Activated CD8-positive, alpha-beta memory T cell treated with anti-CD3 and anti-CD28 coated beads for 36 hours (primary cell): ENCODE data around the gene IDE. TPM values are rescaled to one million over a fixed set of nuclear protein-coding genes. Genes with fewer than 3 reads are reported as not detected.
"Not testable (repeated sequence)": the region's sequence is repeated elsewhere in the genome, so short reads cannot be mapped to it uniquely, and the experiment has no call there.

Experiments used
- CTCF ChIA-PET: fragments of 350-600 bp; sonication (Branson Sonifier 250); formaldehyde crosslinking; loops from one replicate; lab custom pipeline; 2021; ENCODE audit warnings: antibody characterized with exemption; lab: Charles Lee
- POLR2A ChIA-PET: fragments of 350-600 bp; sonication (Branson Sonifier 250); formaldehyde crosslinking; loops from one replicate; lab custom pipeline; 2021; ENCODE audit warnings: antibody characterized with exemption; lab: Charles Lee
- total RNA-seq, 2 experiments: library from RNA; stranded (reverse); gene quantifications; one replicate each; pipeline ENCODE4 v1.2.3, GENCODE V29; 2021

Gene IDE
- total RNA-seq, 2 experiments from 2014 or later: 43.4 to 44.1 TPM

- CTCF ChIA-PET: no interaction called here
- POLR2A ChIA-PET: no interaction called here
These were observed 166.4 kb downstream of the IDE start for GRCh38 chr10:92407305-92408016.

GRCh38 chr10:92405419-92405924 lies 168.4 kb downstream of the IDE start:
- POLR2A ChIA-PET: no interaction called here
- CTCF ChIA-PET: no interaction called here

GRCh38 chr10:92404612-92405418 lies 169.1 kb downstream of the IDE start:
- ChIA-PET POLR2A (no interaction called here), CTCF (no interaction called here)

DNA sequence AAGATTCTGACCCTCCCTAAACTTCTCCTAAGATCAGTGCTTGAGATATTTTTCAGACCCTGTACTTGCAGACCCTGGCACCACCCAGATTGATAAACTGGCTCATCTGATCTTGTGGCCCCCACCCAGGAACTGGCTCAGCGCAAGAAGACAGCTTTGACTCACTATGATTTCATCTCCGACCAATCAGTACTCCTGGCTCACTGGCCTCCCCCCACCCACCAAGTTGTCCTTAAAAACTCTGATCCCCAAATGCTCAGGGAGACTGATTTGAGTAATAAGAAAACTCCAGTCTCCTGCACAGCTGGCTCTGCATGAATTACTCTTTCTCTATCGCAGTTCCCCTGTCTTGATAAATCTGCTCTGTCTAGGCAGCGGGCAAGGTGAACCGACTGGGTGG lies 171.7 kb downstream of the IDE start:
- CTCF ChIA-PET, POLR2A ChIA-PET: not testable (repeated sequence)

Other genes with a start within 250 kb of the IDE start
- gene KIF11, start 19.0 kb upstream of the IDE start, total RNA-seq: 10 to 100 TPM; 40.5 to 40.7 TPM
- gene HHEX, start 115.9 kb upstream of the IDE start, total RNA-seq: under 1 TPM; 0.10 to 0.19 TPM